Suppressor macrophage (primary cell): Measurements from ENCODE around the gene B4GALNT3.

Experiments used
- DNase-seq, 4 experiments: peaks; one replicate each; pipeline ENCODE4 v3.0.0-alpha.2; 2020 to 2022

B4GALNT3 gene

GRCh38 chr12:539540-540310 is 80.0 kb downstream of the B4GALNT3 start:
- DNase-seq, result no peak

- DNase-seq, result no peak
Measured at GRCh38 chr12:541676-542324, 82.1 kb downstream of the B4GALNT3 start.

GRCh38 chr12:542395-543113 is 82.8 kb downstream of the B4GALNT3 start:
- no peak for DNase-seq

GRCh38 chr12:543114-543451 is 83.3 kb downstream of the B4GALNT3 start:
- no peak for DNase-seq

GRCh38 chr12:544142-544541 is 84.4 kb downstream of the B4GALNT3 start:
- DNase-seq, result no peak

GRCh38 chr12:544941-545635 is 85.3 kb downstream of the B4GALNT3 start:
- no peak for DNase-seq

- no peak for DNase-seq
Measured at GRCh38 chr12:545835-546234, 86.1 kb downstream of the B4GALNT3 start.

- DNase-seq, result peak; percentile 26 to 54 (median 44)
Measured at GRCh38 chr12:546265-546919, 86.7 kb downstream of the B4GALNT3 start.

GRCh38 chr12:546920-547845 is 87.4 kb downstream of the B4GALNT3 start:
- DNase-seq, result peak; percentile 69 to 86 (median 82)

GRCh38 chr12:547883-548470 is 88.2 kb downstream of the B4GALNT3 start:
- no peak for DNase-seq

GRCh38 chr12:549476-550082 is 89.8 kb downstream of the B4GALNT3 start:
- DNase-seq, result no peak

- DNase-seq, result no peak
Measured at GRCh38 chr12:550473-551260, 90.9 kb downstream of the B4GALNT3 start.

- no peak for DNase-seq
Measured at GRCh38 chr12:552466-552865, 92.7 kb downstream of the B4GALNT3 start.

GRCh38 chr12:553216-554000 is 93.7 kb downstream of the B4GALNT3 start:
- no peak for DNase-seq

- DNase-seq, result no peak
Measured at GRCh38 chr12:554001-554285, 94.2 kb downstream of the B4GALNT3 start.

GRCh38 chr12:556498-556897 is 96.8 kb downstream of the B4GALNT3 start:
- no peak for DNase-seq

GRCh38 chr12:558580-558979 is 98.8 kb downstream of the B4GALNT3 start:
- no peak for DNase-seq

GRCh38 chr12:559208-559905 is 99.6 kb downstream of the B4GALNT3 start:
- no peak for DNase-seq
